HG03108 (cell line): ENCODE results near the gene USP46.

Source experiments
- ATAC-seq: cut with Tn5 transposase; IDR thresholded peaks from one replicate; pipeline ENCODE4 v1.9.1; 2021; ENCODE audit warnings: moderate library complexity; ENCODE audit not compliant: unreplicated experiment

Gene USP46

GRCh38 chr4:52657618-52658501, 1.2 kb downstream of the USP46 start:
- ATAC-seq, result no peak

- ATAC-seq, result no peak
These were observed 1.8 kb downstream of the USP46 start for GRCh38 chr4:52657292-52657617.

GRCh38 chr4:52655506-52655905, 3.6 kb downstream of the USP46 start:
- ATAC-seq, result no peak

GRCh38 chr4:52651996-52652672, 7.0 kb downstream of the USP46 start:
- ATAC-seq, result no peak

GRCh38 chr4:52648836-52649235, 10.3 kb downstream of the USP46 start:
- no peak for ATAC-seq

- no peak for ATAC-seq
These were observed 12.4 kb downstream of the USP46 start for GRCh38 chr4:52646741-52647140.

- ATAC-seq, result no peak
These were observed 13.0 kb downstream of the USP46 start for GRCh38 chr4:52646096-52646495.

GRCh38 chr4:52645300-52645699, 13.8 kb downstream of the USP46 start:
- no peak for ATAC-seq

GRCh38 chr4:52643785-52644244, 15.3 kb downstream of the USP46 start:
- ATAC-seq, result peak; percentile 42

- ATAC-seq, result no peak
These were observed 15.9 kb downstream of the USP46 start for GRCh38 chr4:52643190-52643589.

GRCh38 chr4:52641854-52642563, 17.1 kb downstream of the USP46 start:
- peak; percentile 78 for ATAC-seq

- no peak for ATAC-seq
These were observed 18.1 kb downstream of the USP46 start for GRCh38 chr4:52640808-52641565.

- ATAC-seq, result no peak
These were observed 20.4 kb downstream of the USP46 start for GRCh38 chr4:52638717-52639116.

GRCh38 chr4:52637116-52637515, 22.0 kb downstream of the USP46 start:
- ATAC-seq, result no peak

- no peak for ATAC-seq
These were observed 23.5 kb downstream of the USP46 start for GRCh38 chr4:52635560-52635959.

- no peak for ATAC-seq
These were observed 24.0 kb downstream of the USP46 start for GRCh38 chr4:52635130-52635529.

- ATAC-seq, result no peak
These were observed 25.3 kb downstream of the USP46 start for GRCh38 chr4:52633846-52634245.

GRCh38 chr4:52628974-52629373, 30.1 kb downstream of the USP46 start:
- ATAC-seq, result no peak

GRCh38 chr4:52628543-52628942, 30.6 kb downstream of the USP46 start:
- no peak for ATAC-seq

- ATAC-seq, result no peak
These were observed 31.2 kb downstream of the USP46 start for GRCh38 chr4:52627876-52628275.

GRCh38 chr4:52625216-52625615, 33.9 kb downstream of the USP46 start:
- ATAC-seq, result no peak
